Ectodermal cell (in vitro differentiated cells): ENCODE measurements around the gene HPN.

Source experiments
- H3K27ac ChIP-seq: 2 replicates; pipeline ENCODE4 v1.7.0; 2013; ENCODE audit warnings: mild to moderate bottlenecking, low read depth, low read length; ENCODE audit not compliant: insufficient read depth, poor library complexity, severe bottlenecking
- H3K27me3 ChIP-seq: 2 replicates; pipeline ENCODE4 v1.7.0; 2013; ENCODE audit warnings: mild to moderate bottlenecking, low read length; ENCODE audit not compliant: insufficient read depth, control insufficient read depth, poor library complexity, severe bottlenecking
- H3K36me3 ChIP-seq: one replicate; pipeline ENCODE4 v1.7.0; 2013; ENCODE audit warnings: low read length; ENCODE audit not compliant: control insufficient read depth, insufficient read depth
- H3K4me1 ChIP-seq: one replicate; pipeline ENCODE4 v1.7.0; 2013; ENCODE audit warnings: low read length; ENCODE audit not compliant: control insufficient read depth, insufficient read depth
- H3K4me3 ChIP-seq: 2 replicates; pipeline ENCODE4 v1.7.0; 2013; ENCODE audit warnings: low read depth, low read length, control low read depth; ENCODE audit not compliant: insufficient read depth
- H3K9me3 ChIP-seq: 2 replicates; pipeline ENCODE4 v1.7.0; 2013; ENCODE audit warnings: mild to moderate bottlenecking, low read length, moderate library complexity; ENCODE audit not compliant: control insufficient read depth
- WGBS, 2 experiments: methylation state at CpG; one replicate each; pipeline ENCODE4 v1.1.7; 2013; ENCODE audit warnings: missing lambda C conversion rate in 2 of 2; 5-methylcytosine and 5-hydroxymethylcytosine counted together

Gene HPN

GRCh38 chr19:35062942-35063341 is 21.4 kb downstream of the HPN start:
- H3K27ac ChIP-seq, result no peak overlapping the region
- no peak overlapping the region for H3K4me3 ChIP-seq
- H3K9me3 ChIP-seq, result no peaks in the 10 kb centered on the region
- no peaks in the 10 kb centered on the region for H3K27me3 ChIP-seq
- 93% methylated on average over 7 of the region's 7 CpGs for WGBS, 2 experiments
- H3K4me1 ChIP-seq, result peaks cover under 1% of the 10 kb centered on the region
- no peaks in the 10 kb centered on the region for H3K36me3 ChIP-seq

- Histone ChIP-seq H3K36me3 (no peaks in the 10 kb centered on the region), H3K27ac (no peak overlapping the region), H3K4me1 (peaks cover 10% of the 10 kb centered on the region), H3K4me3 (no peak overlapping the region), H3K27me3 (no peaks in the 10 kb centered on the region), H3K9me3 (no peaks in the 10 kb centered on the region)
- 90 to 93% methylated on average over 10 of the region's 10 CpGs for WGBS, 2 experiments
Measured at GRCh38 chr19:35063940-35064818, 22.7 kb downstream of the HPN start.

- H3K36me3 ChIP-seq, result no peaks in the 10 kb centered on the region
- no peak overlapping the region for H3K27ac ChIP-seq
- 94% methylated on average over 10 of the region's 10 CpGs for WGBS, 2 experiments
- H3K27me3 ChIP-seq, result no peaks in the 10 kb centered on the region
- H3K4me1 ChIP-seq, result peaks cover 13% of the 10 kb centered on the region
- H3K4me3 ChIP-seq, result no peak overlapping the region
- H3K9me3 ChIP-seq, result no peaks in the 10 kb centered on the region
Measured at GRCh38 chr19:35065574-35065973, 24.1 kb downstream of the HPN start.

- no peaks in the 10 kb centered on the region for H3K27me3 ChIP-seq
- peaks cover 13% of the 10 kb centered on the region for H3K4me1 ChIP-seq
- 94 to 95% methylated on average over 15 of the region's 15 CpGs for WGBS, 2 experiments
- no peak overlapping the region for H3K27ac ChIP-seq
- H3K4me3 ChIP-seq, result no peak overlapping the region
- no peaks in the 10 kb centered on the region for H3K36me3 ChIP-seq
- no peaks in the 10 kb centered on the region for H3K9me3 ChIP-seq
Measured at GRCh38 chr19:35066121-35066520, 24.6 kb downstream of the HPN start.

- H3K4me3 ChIP-seq, result no peak overlapping the region
- no peaks in the 10 kb centered on the region for H3K27me3 ChIP-seq
- H3K36me3 ChIP-seq, result no peaks in the 10 kb centered on the region
- H3K9me3 ChIP-seq, result no peaks in the 10 kb centered on the region
- no peak overlapping the region for H3K27ac ChIP-seq
- peaks cover 13% of the 10 kb centered on the region for H3K4me1 ChIP-seq
- WGBS, 2 experiments, result 45 to 49% methylated on average over 14 of the region's 14 CpGs
Measured at GRCh38 chr19:35066691-35067563, 25.4 kb downstream of the HPN start.

- Histone ChIP-seq H3K9me3 (no peaks in the 10 kb centered on the region), H3K4me3 (no peak overlapping the region), H3K27ac (no peak overlapping the region), H3K4me1 (peaks cover 13% of the 10 kb centered on the region), H3K36me3 (no peaks in the 10 kb centered on the region), H3K27me3 (no peaks in the 10 kb centered on the region)
- WGBS, 2 experiments, result 62% methylated on average over 10 of the region's 10 CpGs
Measured at GRCh38 chr19:35068941-35069634, 27.6 kb downstream of the HPN start.

- Histone ChIP-seq H3K4me3 (no peak overlapping the region), H3K4me1 (peaks cover 13% of the 10 kb centered on the region), H3K27me3 (no peaks in the 10 kb centered on the region), H3K36me3 (no peaks in the 10 kb centered on the region), H3K9me3 (no peaks in the 10 kb centered on the region), H3K27ac (no peak overlapping the region)
- WGBS, 2 experiments, result 94 to 100% methylated on average over 1 of the region's 1 CpG
Measured at GRCh38 chr19:35069696-35070095, 28.2 kb downstream of the HPN start.

- 93 to 96% methylated on average over 3 of the region's 3 CpGs for WGBS, 2 experiments
- no peak overlapping the region for H3K27ac ChIP-seq
- H3K9me3 ChIP-seq, result no peaks in the 10 kb centered on the region
- H3K4me1 ChIP-seq, result peaks cover 13% of the 10 kb centered on the region
- H3K36me3 ChIP-seq, result no peaks in the 10 kb centered on the region
- no peaks in the 10 kb centered on the region for H3K27me3 ChIP-seq
- no peak overlapping the region for H3K4me3 ChIP-seq
Measured at GRCh38 chr19:35070471-35070870, 28.9 kb downstream of the HPN start.

GRCh38 chr19:35073516-35073915 is 32.0 kb downstream of the HPN start:
- H3K4me1 ChIP-seq, result peaks cover 9% of the 10 kb centered on the region
- no peaks in the 10 kb centered on the region for H3K27me3 ChIP-seq
- no peaks in the 10 kb centered on the region for H3K36me3 ChIP-seq
- H3K4me3 ChIP-seq, result no peak overlapping the region
- no peaks in the 10 kb centered on the region for H3K9me3 ChIP-seq
- WGBS, 2 experiments, result 89 to 90% methylated on average over 10 of the region's 10 CpGs
- H3K27ac ChIP-seq, result no peak overlapping the region

- 79 to 85% methylated on average over 8 of the region's 8 CpGs for WGBS, 2 experiments
- H3K9me3 ChIP-seq, result no peaks in the 10 kb centered on the region
- H3K36me3 ChIP-seq, result no peaks in the 10 kb centered on the region
- H3K27me3 ChIP-seq, result no peaks in the 10 kb centered on the region
- H3K27ac ChIP-seq, result no peak overlapping the region
- no peak overlapping the region for H3K4me3 ChIP-seq
- H3K4me1 ChIP-seq, result peaks cover 5% of the 10 kb centered on the region
Measured at GRCh38 chr19:35073941-35074340, 32.4 kb downstream of the HPN start.
